HG03280 (cell line): Measurements from ENCODE around the gene GALNT10.
"Not testable (repeated sequence)": the region's sequence is repeated elsewhere in the genome, so short reads cannot be mapped to it uniquely, and the experiment has no call there.

Source experiments
- ATAC-seq: cut with Tn5 transposase; IDR thresholded peaks from one replicate; pipeline ENCODE4 v1.9.1; 2021; ENCODE audit warnings: mild to moderate bottlenecking, moderate library complexity; ENCODE audit not compliant: unreplicated experiment

GALNT10 gene

GRCh38 chr5:154346427-154346826 lies 155.9 kb downstream of the GALNT10 start:
- ATAC-seq = no peak

GRCh38 chr5:154349626-154350264 lies 159.2 kb downstream of the GALNT10 start:
- ATAC-seq = no peak

GRCh38 chr5:154351141-154351540 lies 160.6 kb downstream of the GALNT10 start:
- ATAC-seq = no peak

- ATAC-seq = no peak
These were observed 161.0 kb downstream of the GALNT10 start for GRCh38 chr5:154351566-154351965.

GRCh38 chr5:154352960-154353548 lies 162.5 kb downstream of the GALNT10 start:
- ATAC-seq = no peak

GRCh38 chr5:154355129-154355611 lies 164.6 kb downstream of the GALNT10 start:
- no peak for ATAC-seq

- no peak for ATAC-seq
These were observed 165.6 kb downstream of the GALNT10 start for GRCh38 chr5:154356020-154356655.

GRCh38 chr5:154356958-154357357 lies 166.4 kb downstream of the GALNT10 start:
- ATAC-seq = no peak

- no peak for ATAC-seq
These were observed 168.1 kb downstream of the GALNT10 start for GRCh38 chr5:154358516-154359220.

- ATAC-seq = no peak
These were observed 168.7 kb downstream of the GALNT10 start for GRCh38 chr5:154359221-154359573.

- not testable (repeated sequence) for ATAC-seq
These were observed 169.7 kb downstream of the GALNT10 start for GRCh38 chr5:154360241-154360640.

- ATAC-seq = no peak
These were observed 172.9 kb downstream of the GALNT10 start for GRCh38 chr5:154363411-154363810.

- ATAC-seq = no peak
These were observed 174.2 kb downstream of the GALNT10 start for GRCh38 chr5:154364771-154365170.

- ATAC-seq = no peak
These were observed 175.3 kb downstream of the GALNT10 start for GRCh38 chr5:154365823-154366222.

- no peak for ATAC-seq
These were observed 175.8 kb downstream of the GALNT10 start for GRCh38 chr5:154366353-154366752.

GRCh38 chr5:154367101-154367500 lies 176.6 kb downstream of the GALNT10 start:
- peak; percentile 68 for ATAC-seq

- no peak for ATAC-seq
These were observed 177.7 kb downstream of the GALNT10 start for GRCh38 chr5:154368041-154368800.

- ATAC-seq = no peak
These were observed 179.1 kb downstream of the GALNT10 start for GRCh38 chr5:154369682-154370081.

GRCh38 chr5:154370119-154370518 lies 179.6 kb downstream of the GALNT10 start:
- ATAC-seq = no peak

GRCh38 chr5:154370813-154371212 lies 180.3 kb downstream of the GALNT10 start:
- ATAC-seq = no peak

- no peak for ATAC-seq
These were observed 181.2 kb downstream of the GALNT10 start for GRCh38 chr5:154371687-154372086.
